ENCODE results near the gene MYL11.

MYL11 gene

GRCh38 chr16:30397056-30397455 is 22.5 kb downstream of the MYL11 start:
- TF ChIP-seq CTCF (conservative IDR thresholded peaks at IDR 0.05): no peak
- peak overlapping the region; percentile 77 for H3K27ac ChIP-seq

GRCh38 chr16:30397776-30398660 is 23.4 kb downstream of the MYL11 start:
- H3K27ac ChIP-seq: no peak overlapping the region; the same call in 1 of the 2 replicates
- TF ChIP-seq CTCF (conservative IDR thresholded peaks at IDR 0.05): no peak

GRCh38 chr16:30398661-30399434 is 24.2 kb downstream of the MYL11 start:
- TF ChIP-seq CTCF (conservative IDR thresholded peaks at IDR 0.05): no peak
- H3K27ac ChIP-seq: no peak overlapping the region

GRCh38 chr16:30399435-30400186 is 25.0 kb downstream of the MYL11 start:
- no peak overlapping the region for H3K27ac ChIP-seq
- TF ChIP-seq CTCF (conservative IDR thresholded peaks at IDR 0.05): no peak

- no peak for TF ChIP-seq CTCF (conservative IDR thresholded peaks at IDR 0.05)
- no peak overlapping the region for H3K27ac ChIP-seq
Measured at GRCh38 chr16:30401768-30402425, 27.3 kb downstream of the MYL11 start.

- no peak for TF ChIP-seq CTCF (conservative IDR thresholded peaks at IDR 0.05)
Measured at GRCh38 chr16:30406795-30407101, 32.1 kb downstream of the MYL11 start.

More at GRCh38 chr16:30406795-30407101, 32.1 kb downstream of the MYL11 start:
- H3K27ac ChIP-seq: peak overlapping the region; percentile 69

Data from VCaP (cell line).